Smooth muscle cell (in vitro differentiated cells): Measurements from ENCODE around the gene VCL. TPM values are rescaled to one million over a fixed set of nuclear protein-coding genes. Genes with fewer than 3 reads are reported as not detected.
A peak's percentile ranks its signal among the peaks of the same experiment; 100 is the strongest.

Source experiments
- DNase-seq: peaks from one replicate; lab custom pipeline; 2025; ENCODE audit not compliant: unreplicated experiment; lab: John Stamatoyannopoulos, UW
- H2AFZ ChIP-seq: fragments of 200-600 bp; sonication (generic); 2 replicates; pipeline ENCODE4 v1.6.0; 2016; ENCODE audit warnings: antibody characterized with exemption, low read depth, mild to moderate bottlenecking
- H3F3A ChIP-seq: fragments of 200-600 bp; sonication (generic); 2 replicates; pipeline ENCODE4 v1.6.0; 2017; ENCODE audit warnings: antibody characterized with exemption, low read depth
- H3K27ac ChIP-seq: fragments of 200-600 bp; sonication (generic); 2 replicates; pipeline ENCODE4 v1.5.1; 2016; ENCODE audit warnings: low read depth, mild to moderate bottlenecking
- H3K27me3 ChIP-seq: fragments of 200-600 bp; sonication (generic); 2 replicates; pipeline ENCODE4 v1.6.1; 2016; ENCODE audit warnings: low read depth, mild to moderate bottlenecking
- H3K36me3 ChIP-seq: fragments of 200-600 bp; sonication (generic); 2 replicates; pipeline ENCODE4 v1.5.1; 2016; ENCODE audit warnings: low read depth
- H3K4me1 ChIP-seq: fragments of 200-600 bp; sonication (generic); 2 replicates; pipeline ENCODE4 v1.5.1; 2016; ENCODE audit warnings: low read depth
- H3K4me2 ChIP-seq: fragments of 200-600 bp; sonication (generic); 2 replicates; pipeline ENCODE4 v1.6.0; 2016; ENCODE audit warnings: mild to moderate bottlenecking
- H3K4me3 ChIP-seq: fragments of 200-600 bp; sonication (generic); 2 replicates; pipeline ENCODE4 v1.5.1; 2016; ENCODE audit warnings: mild to moderate bottlenecking
- H3K79me2 ChIP-seq: fragments of 200-600 bp; sonication (generic); 2 replicates; pipeline ENCODE4 v1.6.0; 2016; ENCODE audit warnings: low read depth, mild to moderate bottlenecking
- H3K9ac ChIP-seq: fragments of 200-600 bp; sonication (generic); 2 replicates; pipeline ENCODE4 v1.6.0; 2016; ENCODE audit warnings: low read depth
- H3K9me3 ChIP-seq: fragments of 200-600 bp; sonication (generic); replicated peaks from 2 replicates; pipeline ENCODE4 v1.5.1; 2016; ENCODE audit warnings: low read depth
- H4K20me1 ChIP-seq: fragments of 200-600 bp; sonication (generic); 2 replicates; pipeline ENCODE4 v1.6.0; 2016; ENCODE audit warnings: low read depth
- WGBS: methylation state at CpG from one replicate; pipeline ENCODE4 v1.1.7; 2016; ENCODE audit warnings: low lambda C conversion rate; 5-methylcytosine and 5-hydroxymethylcytosine counted together
- polyA plus RNA-seq: library from polyadenylated mRNA; unstranded; fragments of >200 nt; fragmentation: Nextera tagmentation; extraction: Ambion mirVana; gene quantifications from 2 replicates; pipeline ENCODE4 v1.2.1, GENCODE V29; 2016
- total RNA-seq: library from RNA; depleted of rRNA; stranded (reverse); fragments of >200 nt; gene quantifications from 2 replicates; pipeline ENCODE4 v1.2.3, GENCODE V29; 2014
- TF ChIP-seq, protein P1 (sequence below): fragments of 200-600 bp; sonication (generic); IDR thresholded peaks from 2 replicates; pipeline ENCODE4 v1.5.1; 2017; ENCODE audit warnings: borderline replicate concordance, mild to moderate bottlenecking, antibody characterized with exemption; ENCODE audit not compliant: insufficient read depth, poor library complexity, severe bottlenecking

VCL gene
- total and polyA plus RNA-seq, 2 experiments from 2014 or later: 128 to 187 TPM

- Histone ChIP-seq H2AFZ (no peak overlapping the region), H3K4me2 (no peak overlapping the region), H3K36me3 (peaks cover 4% of the 10 kb centered on the region), H3K27ac (peak overlapping the region; percentile 18), H3K9ac (no peak overlapping the region), H4K20me1 (peaks cover 100% of the 10 kb centered on the region), H3K4me3 (no peak overlapping the region), H3K9me3 (no peaks in the 10 kb centered on the region), H3K27me3 (no peaks in the 10 kb centered on the region), H3K4me1 (peaks cover 12% of the 10 kb centered on the region), H3K79me2 (peaks cover 95% of the 10 kb centered on the region), H3F3A (peaks cover 5% of the 10 kb centered on the region)
- no peak for DNase-seq
- 91% methylated on average over 2 of the region's 2 CpGs for WGBS
- TF ChIP-seq, protein P1, sequence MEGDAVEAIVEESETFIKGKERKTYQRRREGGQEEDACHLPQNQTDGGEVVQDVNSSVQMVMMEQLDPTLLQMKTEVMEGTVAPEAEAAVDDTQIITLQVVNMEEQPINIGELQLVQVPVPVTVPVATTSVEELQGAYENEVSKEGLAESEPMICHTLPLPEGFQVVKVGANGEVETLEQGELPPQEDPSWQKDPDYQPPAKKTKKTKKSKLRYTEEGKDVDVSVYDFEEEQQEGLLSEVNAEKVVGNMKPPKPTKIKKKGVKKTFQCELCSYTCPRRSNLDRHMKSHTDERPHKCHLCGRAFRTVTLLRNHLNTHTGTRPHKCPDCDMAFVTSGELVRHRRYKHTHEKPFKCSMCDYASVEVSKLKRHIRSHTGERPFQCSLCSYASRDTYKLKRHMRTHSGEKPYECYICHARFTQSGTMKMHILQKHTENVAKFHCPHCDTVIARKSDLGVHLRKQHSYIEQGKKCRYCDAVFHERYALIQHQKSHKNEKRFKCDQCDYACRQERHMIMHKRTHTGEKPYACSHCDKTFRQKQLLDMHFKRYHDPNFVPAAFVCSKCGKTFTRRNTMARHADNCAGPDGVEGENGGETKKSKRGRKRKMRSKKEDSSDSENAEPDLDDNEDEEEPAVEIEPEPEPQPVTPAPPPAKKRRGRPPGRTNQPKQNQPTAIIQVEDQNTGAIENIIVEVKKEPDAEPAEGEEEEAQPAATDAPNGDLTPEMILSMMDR: no peak
Observed at GRCh38 chr10:74034301-74034700, 36.4 kb downstream of the VCL start.

DNA sequence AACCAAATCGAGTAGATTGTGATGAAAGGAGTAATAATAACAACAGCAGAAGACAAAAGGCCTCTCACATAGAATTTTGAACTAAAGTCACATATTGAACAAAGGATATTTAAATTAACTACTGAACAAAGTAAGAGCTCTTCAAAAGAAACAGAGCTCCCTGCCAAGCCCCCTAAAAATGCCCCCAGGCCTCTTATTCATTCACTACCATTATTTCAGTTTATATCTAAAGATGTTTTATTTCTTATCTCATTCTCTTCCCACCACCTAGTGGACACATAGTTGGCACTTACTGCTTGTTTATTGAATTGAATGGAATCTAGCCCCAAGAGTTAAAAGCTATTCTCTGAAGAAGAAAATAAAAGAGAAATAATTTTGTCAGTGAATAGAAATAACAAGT lies 37.4 kb downstream of the VCL start:
- Histone ChIP-seq H3K9me3 (no peaks in the 10 kb centered on the region), H3K4me2 (no peak overlapping the region), H3F3A (peaks cover 8% of the 10 kb centered on the region), H3K4me1 (peaks cover 12% of the 10 kb centered on the region), H3K4me3 (no peak overlapping the region), H3K79me2 (peaks cover 95% of the 10 kb centered on the region), H4K20me1 (peaks cover 100% of the 10 kb centered on the region), H3K27ac (no peak overlapping the region), H3K27me3 (no peaks in the 10 kb centered on the region), H3K36me3 (peaks cover 4% of the 10 kb centered on the region), H2AFZ (no peak overlapping the region), H3K9ac (no peak overlapping the region)
- TF ChIP-seq, protein P1: peak; percentile 17
- 59% methylated on average over 1 of the region's 1 CpG for WGBS
- no peak for DNase-seq

GRCh38 chr10:74036474-74036873 lies 38.6 kb downstream of the VCL start:
- no peak overlapping the region for H2AFZ ChIP-seq
- WGBS: 93% methylated on average over 4 of the region's 4 CpGs
- peaks cover 95% of the 10 kb centered on the region for H3K79me2 ChIP-seq

DNA sequence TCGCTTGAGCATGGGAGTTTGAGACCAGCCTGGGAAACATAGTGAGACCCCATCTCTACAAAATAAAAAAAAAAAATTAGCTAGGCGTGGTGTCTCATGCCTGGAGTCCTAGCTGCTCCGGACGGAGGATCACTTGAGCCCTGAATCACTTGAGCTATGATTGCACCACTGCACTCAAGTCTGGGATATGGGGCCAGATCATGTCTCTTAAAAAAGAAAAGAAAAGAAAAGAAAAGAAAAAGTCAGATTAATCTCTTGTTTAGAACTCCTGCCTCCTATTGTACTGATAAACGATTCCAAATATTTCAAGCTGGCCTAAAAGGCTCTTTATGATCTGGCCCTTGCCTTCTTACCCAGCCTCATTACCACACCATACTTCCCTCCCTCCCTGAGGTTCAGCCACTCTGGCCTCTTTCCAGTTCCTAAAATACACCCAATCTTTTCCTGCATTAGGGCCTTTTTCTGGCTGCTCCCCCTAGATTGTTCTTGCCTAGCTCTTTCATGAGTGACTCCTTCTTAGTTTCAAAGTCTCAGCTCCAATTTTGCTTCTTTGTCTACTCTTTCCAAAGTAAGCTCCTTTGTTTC lies 41.7 kb downstream of the VCL start:
- no peak for DNase-seq
- H3K9me3 ChIP-seq: no peaks in the 10 kb centered on the region
- H3K36me3 ChIP-seq: peaks cover 14% of the 10 kb centered on the region
- 71% methylated on average over 5 of the region's 5 CpGs for WGBS
- no peak overlapping the region for H3K9ac ChIP-seq
- peak overlapping the region; percentile 23 for H3K27ac ChIP-seq
- peaks cover 6% of the 10 kb centered on the region for H3K4me1 ChIP-seq
- no peak overlapping the region for H2AFZ ChIP-seq
- TF ChIP-seq, protein P1: no peak
- H3K4me3 ChIP-seq: no peak overlapping the region
- no peaks in the 10 kb centered on the region for H3K27me3 ChIP-seq
- peaks cover 97% of the 10 kb centered on the region for H3K79me2 ChIP-seq
- peaks cover 17% of the 10 kb centered on the region for H3F3A ChIP-seq
- no peak overlapping the region for H3K4me2 ChIP-seq
- H4K20me1 ChIP-seq: peaks cover 100% of the 10 kb centered on the region

More at GRCh38 chr10:74036474-74036873, 38.6 kb downstream of the VCL start:
- no peak for DNase-seq
- Histone ChIP-seq H3K9me3 (no peaks in the 10 kb centered on the region), H3K9ac (no peak overlapping the region), H3K36me3 (no peaks in the 10 kb centered on the region), H3K4me1 (peaks cover 12% of the 10 kb centered on the region), H3K27me3 (no peaks in the 10 kb centered on the region), H3F3A (peaks cover 10% of the 10 kb centered on the region), H4K20me1 (peaks cover 100% of the 10 kb centered on the region), H3K4me3 (no peak overlapping the region), H3K4me2 (no peak overlapping the region), H3K27ac (no peak overlapping the region)
- TF ChIP-seq, protein P1: no peak
